ENCODE data around the gene RAB11FIP4. TPM values are rescaled to one million over a fixed set of nuclear protein-coding genes. Genes with fewer than 3 reads are reported as not detected.
A peak's percentile ranks its signal among the peaks of the same experiment; 100 is the strongest.

RAB11FIP4 gene
- total and polyA plus RNA-seq, 8 donors = 4.7 to 121 (median 11.7) TPM

GRCh38 chr17:31369266-31369665 is 22.2 kb upstream of the RAB11FIP4 start:
- intact Hi-C loops (cut with DNase I; ENCODE audit: low total_unique reads) = no loop called here
- Histone ChIP-seq H3K4me3 (no peak overlapping the region), H3K27me3 (no peaks in the 10 kb centered on the region), H3K9me3 (no peaks in the 10 kb centered on the region), H3K27ac (no peak overlapping the region), H3K36me3 (peaks cover 0 to 48% (median 36%) of the 10 kb centered on the region in 4 donors), H3K4me1 (peaks cover 0 to 11% (median 0%) of the 10 kb centered on the region in 4 donors)
- DNase-seq = no peak
- no peak for TF ChIP-seq POLR2AphosphoS5 (IDR thresholded peaks at IDR 0.05)
- TF ChIP-seq CTCF (IDR thresholded peaks at IDR 0.05) = no peak
- TF ChIP-seq POLR2A (IDR thresholded peaks at IDR 0.05) = no peak
- TF ChIP-seq EP300 (IDR thresholded peaks at IDR 0.05) = no peak

GRCh38 chr17:31371511-31372097 is 19.9 kb upstream of the RAB11FIP4 start:
- Histone ChIP-seq H3K36me3 (peaks cover 0 to 58% (median 38%) of the 10 kb centered on the region in 4 donors), H3K4me3 (no peak overlapping the region), H3K27me3 (no peaks in the 10 kb centered on the region), H3K27ac (no peak overlapping the region), H3K9me3 (no peaks in the 10 kb centered on the region), H3K4me1 (peaks cover 0 to 11% (median 0%) of the 10 kb centered on the region in 4 donors)
- 38 to 57% (median 48%) methylated on average over 4 of the region's 4 CpGs for WGBS, 5 donors
- TF ChIP-seq POLR2AphosphoS5 (IDR thresholded peaks at IDR 0.05) (no peak), EP300 (IDR thresholded peaks at IDR 0.05) (no peak), CTCF (IDR thresholded peaks at IDR 0.05) (no peak), POLR2A (IDR thresholded peaks at IDR 0.05) (no peak)
- intact Hi-C loops (cut with DNase I; ENCODE audit: low total_unique reads) = no loop called here
- DNase-seq = peak in 1 of 2 donors; percentile 46

- peak in 1 of 2 donors; percentile 72 for DNase-seq
- peak in 1 of 3 donors; percentile 25 for TF ChIP-seq POLR2AphosphoS5 (IDR thresholded peaks at IDR 0.05)
- no peak for TF ChIP-seq POLR2A (IDR thresholded peaks at IDR 0.05)
- TF ChIP-seq EP300 (IDR thresholded peaks at IDR 0.05) = no peak
- TF ChIP-seq CTCF (IDR thresholded peaks at IDR 0.05) = peak in 5 of 7 experiments; percentile 23 to 53 (median 35)
- WGBS, 5 donors = 72 to 78% (median 76%) methylated on average over 10 of the region's 10 CpGs
- Histone ChIP-seq H3K27ac (no peak overlapping the region), H3K4me3 (no peak overlapping the region), H3K9me3 (no peaks in the 10 kb centered on the region), H3K4me1 (peaks cover 0 to 11% (median 0%) of the 10 kb centered on the region in 4 donors), H3K36me3 (peaks cover 0 to 49% (median 38%) of the 10 kb centered on the region in 4 donors), H3K27me3 (no peaks in the 10 kb centered on the region)
- intact Hi-C loops (cut with DNase I; ENCODE audit: low total_unique reads) = no loop called here
These were observed 18.1 kb upstream of the RAB11FIP4 start for GRCh38 chr17:31373150-31374093.

GRCh38 chr17:31374094-31374447 is 17.4 kb upstream of the RAB11FIP4 start:
- Histone ChIP-seq H3K27ac (no peak overlapping the region), H3K36me3 (peaks cover 0 to 47% (median 39%) of the 10 kb centered on the region in 4 donors), H3K4me3 (no peak overlapping the region), H3K4me1 (peaks cover 0 to 11% (median 0%) of the 10 kb centered on the region in 4 donors), H3K9me3 (no peaks in the 10 kb centered on the region), H3K27me3 (no peaks in the 10 kb centered on the region)
- TF ChIP-seq EP300 (IDR thresholded peaks at IDR 0.05) (no peak), POLR2A (IDR thresholded peaks at IDR 0.05) (no peak), CTCF (IDR thresholded peaks at IDR 0.05) (no peak), POLR2AphosphoS5 (IDR thresholded peaks at IDR 0.05) (no peak)
- no peak for DNase-seq
- 80 to 89% (median 83%) methylated on average over 6 of the region's 6 CpGs for WGBS, 5 donors
- intact Hi-C loops (cut with DNase I; ENCODE audit: low total_unique reads) = no loop called here

Measured in stomach (tissue), 9 donors.